ENCODE measurements around the gene PLEKHA8. TPM values are rescaled to one million over a fixed set of nuclear protein-coding genes. Genes with fewer than 3 reads are reported as not detected.

PLEKHA8 gene
- total RNA-seq, 1 experiment from 2014 or later = 38.1 TPM

GRCh38 chr7:30175180-30175579 lies 147.0 kb downstream of the PLEKHA8 start:
- Mint-ChIP-seq H3K4me3 (no peak overlapping the region), H3K9me3 (no peaks in the 10 kb centered on the region), H3K27me3 (ENCODE audit: low read depth) (no peaks in the 10 kb centered on the region; the same call in 1 of the 2 replicates), H3K27ac (no peak overlapping the region), H3K36me3 (no peaks in the 10 kb centered on the region), H3K4me1 (peaks cover 8% of the 10 kb centered on the region)
- CTCF ChIA-PET = interaction anchor here (0.6 to 4.3 kb wide), 3 partner anchors 9 to 101 kb away, joined by 3 to 23 read pairs (median 3); no protein-coding TSS in a partner anchor
- DNase-seq (ENCODE audit: low spot score) = no peak
- TF ChIP-seq FOXJ3 (CRISPR knock-in tag; IDR thresholded peaks at IDR 0.05; ENCODE audit: borderline replicate concordance) (no peak), SP1 (CRISPR knock-in tag; conservative IDR thresholded peaks at IDR 0.05) (no peak), NR3C1 (CRISPR knock-in tag; conservative IDR thresholded peaks at IDR 0.05; ENCODE audit: low read depth) (no peak), EMX1 (CRISPR knock-in tag; IDR thresholded peaks at IDR 0.05) (no peak), SOX15 (CRISPR knock-in tag; IDR thresholded peaks at IDR 0.05) (no peak), AR (CRISPR knock-in tag; IDR thresholded peaks at IDR 0.05) (no peak), ZNF423 (CRISPR knock-in tag; IDR thresholded peaks at IDR 0.05) (no peak), NR2C2 (CRISPR knock-in tag; IDR thresholded peaks at IDR 0.05) (no peak), RELA (CRISPR knock-in tag; IDR thresholded peaks at IDR 0.05; ENCODE audit: borderline replicate concordance) (no peak), CDX4 (CRISPR knock-in tag; IDR thresholded peaks at IDR 0.05; ENCODE audit: borderline replicate concordance) (no peak), GABPB1 (CRISPR knock-in tag; IDR thresholded peaks at IDR 0.05) (no peak), STAT6 (CRISPR knock-in tag; conservative IDR thresholded peaks at IDR 0.05; ENCODE audit: low read depth) (no peak), PRRX2 (CRISPR knock-in tag; IDR thresholded peaks at IDR 0.05) (no peak), ERG (CRISPR knock-in tag; IDR thresholded peaks at IDR 0.05) (no peak), IRF1 (CRISPR knock-in tag; IDR thresholded peaks at IDR 0.05) (no peak), ZNF416 (CRISPR knock-in tag; IDR thresholded peaks at IDR 0.05) (no peak), HMGXB4 (CRISPR knock-in tag; IDR thresholded peaks at IDR 0.05) (no peak), TCF7 (CRISPR knock-in tag; IDR thresholded peaks at IDR 0.05; ENCODE audit: low read depth) (no peak), ATF1 (CRISPR knock-in tag; IDR thresholded peaks at IDR 0.05) (no peak), ZMAT4 (CRISPR knock-in tag; IDR thresholded peaks at IDR 0.05) (no peak)
- ATAC-seq = no peak
- POLR2A ChIA-PET = no interaction called here
